LNCaP clone FGC (cell line): ENCODE measurements around the gene DLGAP1.
"Not testable (repeated sequence)": the region's sequence is repeated elsewhere in the genome, so short reads cannot be mapped to it uniquely, and the experiment has no call there.

Experiments
- DNase-seq: peaks from one replicate; pipeline ENCODE4 v3.0.0-alpha.2; 2011; ENCODE audit warnings: low read depth
- H3K4me3 ChIP-seq: 2 replicates; pipeline ENCODE4 v1.5.1; 2011; ENCODE audit warnings: mild to moderate bottlenecking, low read depth, low read length, control low read depth
- TF ChIP-seq, protein P1 (sequence below): IDR thresholded peaks from 2 replicates; pipeline ENCODE4 v1.5.1; 2012; ENCODE audit warnings: mild to moderate bottlenecking; ENCODE audit not compliant: control insufficient read depth, insufficient read depth; ENCODE audit errors: extremely low read depth

DLGAP1 gene

DNA sequence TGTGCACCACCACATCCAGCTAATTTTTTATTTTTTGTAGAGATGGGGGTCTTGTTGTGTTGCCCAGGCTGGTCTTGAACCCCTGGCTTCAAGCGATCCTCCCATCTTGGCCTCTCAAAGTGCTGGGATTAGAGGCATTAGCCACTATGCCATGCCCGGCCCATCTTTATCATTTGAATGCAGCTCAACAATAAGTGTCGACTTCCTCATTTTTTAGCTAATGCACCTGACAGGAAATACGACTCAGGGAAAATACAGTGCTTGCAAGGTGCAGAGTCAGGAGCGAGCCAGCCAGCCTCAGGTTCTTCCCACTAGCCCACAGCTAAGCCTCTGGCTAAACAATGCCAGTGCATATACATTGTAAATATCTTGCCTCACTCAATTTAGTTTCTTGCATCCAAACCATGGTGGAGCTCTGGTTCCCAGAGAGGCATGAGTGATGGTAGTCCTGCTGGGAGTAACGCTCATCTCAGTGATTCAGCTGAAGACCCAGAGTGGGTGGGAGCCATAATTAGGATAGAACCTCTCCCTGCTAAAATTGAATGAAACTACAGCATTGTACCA lies 870.1 kb downstream of the DLGAP1 start:
- DNase-seq: no peak
- TF ChIP-seq, protein P1, sequence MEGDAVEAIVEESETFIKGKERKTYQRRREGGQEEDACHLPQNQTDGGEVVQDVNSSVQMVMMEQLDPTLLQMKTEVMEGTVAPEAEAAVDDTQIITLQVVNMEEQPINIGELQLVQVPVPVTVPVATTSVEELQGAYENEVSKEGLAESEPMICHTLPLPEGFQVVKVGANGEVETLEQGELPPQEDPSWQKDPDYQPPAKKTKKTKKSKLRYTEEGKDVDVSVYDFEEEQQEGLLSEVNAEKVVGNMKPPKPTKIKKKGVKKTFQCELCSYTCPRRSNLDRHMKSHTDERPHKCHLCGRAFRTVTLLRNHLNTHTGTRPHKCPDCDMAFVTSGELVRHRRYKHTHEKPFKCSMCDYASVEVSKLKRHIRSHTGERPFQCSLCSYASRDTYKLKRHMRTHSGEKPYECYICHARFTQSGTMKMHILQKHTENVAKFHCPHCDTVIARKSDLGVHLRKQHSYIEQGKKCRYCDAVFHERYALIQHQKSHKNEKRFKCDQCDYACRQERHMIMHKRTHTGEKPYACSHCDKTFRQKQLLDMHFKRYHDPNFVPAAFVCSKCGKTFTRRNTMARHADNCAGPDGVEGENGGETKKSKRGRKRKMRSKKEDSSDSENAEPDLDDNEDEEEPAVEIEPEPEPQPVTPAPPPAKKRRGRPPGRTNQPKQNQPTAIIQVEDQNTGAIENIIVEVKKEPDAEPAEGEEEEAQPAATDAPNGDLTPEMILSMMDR: no peak
- no peak overlapping the region for H3K4me3 ChIP-seq

- DNase-seq: no peak
- TF ChIP-seq, protein P1: no peak
- H3K4me3 ChIP-seq: no peak overlapping the region
These were observed 870.7 kb downstream of the DLGAP1 start for GRCh38 chr18:3584266-3584861.

- DNase-seq: no peak
These were observed 871.2 kb downstream of the DLGAP1 start for GRCh38 chr18:3583873-3584247.

DNA sequence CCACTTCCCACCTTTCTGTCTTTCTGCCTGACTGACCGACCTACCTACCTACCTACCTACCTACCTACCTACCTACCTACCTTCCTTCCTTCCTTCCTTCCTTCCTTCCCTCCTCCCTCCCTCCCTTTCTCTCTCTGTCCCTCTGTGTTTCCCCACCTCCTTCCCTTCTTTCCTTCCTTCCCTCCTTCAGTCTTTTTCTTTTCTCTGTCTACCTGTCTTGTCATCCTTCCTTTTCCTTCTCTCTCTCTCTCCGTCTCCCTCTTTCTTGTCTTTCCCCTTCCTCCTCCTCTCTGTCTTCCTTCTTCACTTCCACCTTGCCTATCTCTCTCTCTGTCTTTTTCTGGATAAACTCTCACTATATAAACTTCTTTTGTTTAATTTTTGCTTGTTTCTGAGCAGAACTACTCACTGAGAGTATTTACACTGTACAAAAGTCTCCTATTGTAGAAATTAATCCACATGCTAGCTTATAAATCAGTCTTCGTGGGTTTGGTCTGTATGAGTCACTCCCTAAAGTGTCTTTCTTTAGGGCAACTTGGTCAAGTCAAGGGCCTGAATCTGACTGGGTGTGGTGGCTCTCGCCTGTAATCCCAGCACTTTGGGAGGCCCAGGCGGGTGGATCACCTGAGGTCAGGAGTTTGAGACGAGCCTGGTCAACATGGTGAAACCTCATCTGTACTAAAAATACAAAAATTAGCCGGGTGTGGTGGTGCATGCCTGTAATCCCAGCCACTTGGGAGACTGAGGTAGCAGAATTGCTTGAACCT lies 871.8 kb downstream of the DLGAP1 start:
- DNase-seq, H3K4me3 ChIP-seq: not testable (repeated sequence)

More at GRCh38 chr18:3583873-3584247, 871.2 kb downstream of the DLGAP1 start:
- no peak overlapping the region for H3K4me3 ChIP-seq
- TF ChIP-seq, protein P1: no peak

- TF ChIP-seq, protein P1: no peak
- H3K4me3 ChIP-seq: no peak overlapping the region
- DNase-seq: no peak
These were observed 873.2 kb downstream of the DLGAP1 start for GRCh38 chr18:3581890-3582289.

DNA sequence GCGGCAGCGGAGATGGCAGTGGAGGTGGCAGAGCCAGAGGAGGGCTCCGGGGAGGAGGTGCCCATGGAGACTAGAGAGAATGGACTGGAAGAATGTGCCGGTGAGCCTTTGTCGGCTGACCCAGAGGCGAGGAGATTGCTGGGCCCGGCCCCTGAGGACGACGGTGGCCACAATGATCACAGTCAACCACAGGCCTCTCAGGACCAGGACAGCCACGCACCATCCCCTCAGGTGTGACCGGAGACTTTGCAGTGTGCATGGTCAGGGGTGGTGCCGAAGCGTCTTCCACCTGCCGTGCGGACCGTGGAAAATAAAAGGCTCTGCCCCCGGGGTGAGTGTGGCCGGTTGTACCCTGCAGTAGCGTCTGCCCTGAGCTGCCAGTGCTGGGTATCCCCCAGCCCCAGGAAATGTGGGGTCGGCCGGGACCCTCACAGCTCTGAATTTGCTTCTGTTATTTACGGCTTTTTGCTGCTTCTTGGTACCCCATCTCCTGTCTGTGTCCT lies 874.5 kb downstream of the DLGAP1 start:
- not testable (repeated sequence) for DNase-seq, H3K4me3 ChIP-seq

GRCh38 chr18:3579701-3580100 lies 875.4 kb downstream of the DLGAP1 start:
- no peak overlapping the region for H3K4me3 ChIP-seq
- no peak for DNase-seq
- TF ChIP-seq, protein P1: no peak
